GM12865 (cell line): ENCODE measurements around the gene MBNL1.

Experiments used
- DNase-seq: peaks from one replicate; pipeline ENCODE4 v3.0.0; 2010; ENCODE audit warnings: low read depth
- H3K4me3 ChIP-seq: 2 replicates; pipeline ENCODE4 v1.5.1; 2011; ENCODE audit warnings: mild to moderate bottlenecking, low read depth, low read length, control low read depth
- TF ChIP-seq, protein P1 (sequence below): IDR thresholded peaks from 2 replicates; pipeline ENCODE4 v1.5.1; 2011; ENCODE audit warnings: low read length, control low read depth, low read depth, inconsistent platforms; ENCODE audit not compliant: insufficient read depth; ENCODE audit errors: missing control alignments

The MBNL1 gene

DNA sequence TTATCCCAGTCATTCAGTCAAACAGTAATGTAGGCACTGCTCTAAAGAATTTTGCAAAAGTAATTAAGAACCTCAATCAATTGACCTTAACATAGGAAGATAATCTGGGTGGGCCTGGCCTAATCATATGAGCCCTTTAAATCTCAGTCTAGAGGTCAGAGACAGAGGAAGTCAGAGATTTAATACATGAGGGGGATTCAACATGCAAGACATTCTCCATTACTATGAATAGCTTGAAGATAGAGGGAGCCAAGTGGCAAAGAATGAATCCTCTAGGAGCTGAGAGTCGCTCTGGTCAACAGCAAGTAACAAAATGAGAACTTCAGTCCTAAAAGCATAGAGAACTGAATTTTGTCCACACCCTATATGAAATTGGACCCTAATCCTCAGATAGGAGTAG lies 39.0 kb upstream of the MBNL1 start:
- H3K4me3 ChIP-seq = no peak overlapping the region
- TF ChIP-seq, protein P1, sequence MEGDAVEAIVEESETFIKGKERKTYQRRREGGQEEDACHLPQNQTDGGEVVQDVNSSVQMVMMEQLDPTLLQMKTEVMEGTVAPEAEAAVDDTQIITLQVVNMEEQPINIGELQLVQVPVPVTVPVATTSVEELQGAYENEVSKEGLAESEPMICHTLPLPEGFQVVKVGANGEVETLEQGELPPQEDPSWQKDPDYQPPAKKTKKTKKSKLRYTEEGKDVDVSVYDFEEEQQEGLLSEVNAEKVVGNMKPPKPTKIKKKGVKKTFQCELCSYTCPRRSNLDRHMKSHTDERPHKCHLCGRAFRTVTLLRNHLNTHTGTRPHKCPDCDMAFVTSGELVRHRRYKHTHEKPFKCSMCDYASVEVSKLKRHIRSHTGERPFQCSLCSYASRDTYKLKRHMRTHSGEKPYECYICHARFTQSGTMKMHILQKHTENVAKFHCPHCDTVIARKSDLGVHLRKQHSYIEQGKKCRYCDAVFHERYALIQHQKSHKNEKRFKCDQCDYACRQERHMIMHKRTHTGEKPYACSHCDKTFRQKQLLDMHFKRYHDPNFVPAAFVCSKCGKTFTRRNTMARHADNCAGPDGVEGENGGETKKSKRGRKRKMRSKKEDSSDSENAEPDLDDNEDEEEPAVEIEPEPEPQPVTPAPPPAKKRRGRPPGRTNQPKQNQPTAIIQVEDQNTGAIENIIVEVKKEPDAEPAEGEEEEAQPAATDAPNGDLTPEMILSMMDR = no peak
- DNase-seq = no peak

DNA sequence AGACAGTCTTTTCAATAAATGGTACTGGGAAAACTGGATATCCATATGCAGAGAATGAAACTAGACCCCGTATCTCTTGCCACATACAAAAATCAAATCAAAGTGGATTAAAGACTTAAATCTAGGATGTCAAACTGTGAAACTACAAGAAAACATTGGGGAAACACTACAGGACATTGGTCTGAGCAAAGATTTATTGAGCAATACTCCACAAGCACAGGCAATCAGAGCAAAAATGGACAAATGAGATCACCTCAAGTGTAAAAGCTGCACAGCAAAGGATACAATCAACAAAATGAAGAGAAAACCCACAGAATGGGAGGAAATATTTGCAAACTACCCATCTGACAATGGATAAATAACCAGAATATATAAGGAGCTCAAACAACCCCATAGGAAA lies 38.4 kb upstream of the MBNL1 start:
- TF ChIP-seq, protein P1 = no peak
- DNase-seq = no peak
- H3K4me3 ChIP-seq = no peak overlapping the region

DNA sequence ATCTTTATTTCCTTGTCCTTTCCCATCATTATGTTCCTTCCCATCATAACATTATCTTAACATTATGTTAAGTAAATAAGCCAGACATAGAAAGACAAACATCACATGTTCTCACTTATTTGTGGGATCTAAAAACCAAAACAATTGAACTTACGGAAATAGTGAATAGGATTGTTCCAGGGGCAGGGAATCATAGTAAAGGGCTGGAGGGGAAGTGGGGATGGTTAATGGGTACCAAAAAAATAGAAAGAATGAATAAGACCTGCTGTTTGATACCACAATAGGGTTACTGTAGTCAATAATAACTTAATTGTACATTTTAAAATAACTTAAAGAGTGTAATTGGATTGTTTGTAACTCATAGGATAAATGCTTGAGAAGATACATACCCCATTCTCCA lies 36.7 kb upstream of the MBNL1 start:
- DNase-seq = no peak
- no peak overlapping the region for H3K4me3 ChIP-seq
- TF ChIP-seq, protein P1 = no peak

DNA sequence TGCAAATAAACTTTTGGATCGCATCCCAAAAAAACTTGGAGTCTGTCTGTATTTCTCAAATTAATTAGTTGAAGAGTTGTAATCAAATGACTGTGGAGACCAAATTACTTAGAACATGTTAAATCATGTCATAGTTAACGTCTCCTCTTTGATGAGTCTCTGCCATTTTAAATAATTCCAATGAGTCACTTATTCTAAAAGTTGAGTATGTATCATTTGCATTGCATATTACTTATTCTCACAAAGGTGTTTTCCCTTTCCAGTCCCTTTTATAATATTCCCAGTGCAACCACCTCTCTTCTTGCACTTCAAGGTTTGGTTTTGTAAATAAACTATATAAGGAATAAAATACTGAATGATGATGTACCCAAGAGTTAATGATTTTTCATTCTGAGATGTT lies 36.0 kb upstream of the MBNL1 start:
- TF ChIP-seq, protein P1 = no peak
- no peak overlapping the region for H3K4me3 ChIP-seq
- DNase-seq = no peak

DNA sequence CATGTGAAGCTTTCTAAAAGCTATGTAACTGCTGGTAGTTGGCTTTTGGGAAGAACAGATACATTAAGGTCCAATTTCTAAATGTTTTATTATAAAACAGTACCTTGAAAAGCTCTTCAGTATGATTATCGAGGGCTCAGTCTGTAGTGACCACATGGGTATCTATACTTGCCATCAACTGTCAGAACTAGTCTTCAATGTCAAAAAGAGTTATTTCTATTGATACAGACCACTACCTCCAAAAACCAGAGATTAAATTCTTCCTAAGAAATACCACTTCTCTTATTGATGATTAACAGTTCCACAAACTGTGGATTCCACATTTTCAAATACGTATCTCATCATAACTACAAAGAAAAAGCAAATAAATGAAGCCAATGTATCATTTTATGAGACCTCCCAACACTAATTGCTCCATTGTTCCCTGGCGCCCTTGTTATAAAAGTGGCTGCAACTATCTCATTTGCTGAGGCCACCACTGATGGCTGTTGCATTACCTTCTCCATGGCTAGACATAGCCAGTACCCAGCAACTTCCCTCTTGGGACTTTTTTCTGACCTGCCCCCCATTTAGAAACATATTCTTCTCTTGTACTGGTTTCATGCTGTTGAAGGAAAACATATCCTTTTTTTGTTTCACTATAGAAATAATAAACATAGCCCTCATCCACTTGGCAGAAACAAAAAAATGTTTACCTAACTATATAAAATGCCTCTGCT lies 33.9 kb upstream of the MBNL1 start:
- H3K4me3 ChIP-seq = no peak overlapping the region
- TF ChIP-seq, protein P1 = no peak
- DNase-seq = no peak

DNA sequence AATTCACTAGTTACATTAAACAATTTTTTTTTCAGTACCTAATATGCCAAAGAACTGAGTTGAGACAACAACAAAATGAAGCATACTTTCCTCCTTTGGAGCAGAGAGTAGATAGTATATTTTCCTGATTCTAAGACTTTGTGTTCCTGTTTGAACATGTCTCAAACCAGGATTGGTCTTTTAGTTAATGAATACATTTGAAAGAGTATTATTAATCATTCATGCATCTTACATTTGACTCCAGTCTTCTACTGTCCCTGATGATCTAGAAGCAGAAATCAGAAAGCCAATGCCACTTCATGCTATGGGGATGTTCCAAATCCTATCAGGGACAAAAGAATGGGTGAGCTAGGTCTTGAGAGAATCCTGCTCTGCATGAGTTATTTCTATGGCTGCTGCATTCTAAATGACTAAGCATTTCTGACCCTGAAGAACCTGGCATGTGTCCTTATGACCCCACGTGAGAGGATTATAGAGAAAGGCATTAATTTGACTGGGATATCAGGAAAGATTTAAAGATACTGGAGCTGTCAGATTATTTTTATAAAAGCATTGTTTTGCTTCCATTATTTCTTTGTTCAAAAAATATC lies 32.9 kb upstream of the MBNL1 start:
- TF ChIP-seq, protein P1 = no peak
- no peak for DNase-seq
- no peak overlapping the region for H3K4me3 ChIP-seq

DNA sequence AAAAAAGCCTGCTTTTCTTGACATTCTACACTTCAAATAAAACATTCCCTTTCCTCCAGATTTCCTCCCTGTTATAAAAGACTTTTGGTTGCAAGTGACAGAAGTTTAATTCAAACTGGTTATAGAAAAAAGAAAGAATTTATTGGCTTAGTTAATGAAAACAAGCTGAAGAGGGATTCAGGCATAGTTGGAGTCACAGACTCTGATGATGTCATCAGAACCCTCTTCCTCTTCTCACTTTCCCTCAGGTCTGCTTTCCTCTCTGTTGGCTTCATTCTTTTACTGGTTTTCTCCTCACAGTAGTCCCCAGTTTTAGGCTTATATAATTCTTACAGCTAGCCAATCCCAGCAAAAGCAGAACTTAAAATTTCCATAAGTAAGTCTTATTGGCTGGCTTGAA lies 32.0 kb upstream of the MBNL1 start:
- no peak for DNase-seq
- TF ChIP-seq, protein P1 = no peak

More for the DNA sequence above, 32.0 kb upstream of the MBNL1 start:
- H3K4me3 ChIP-seq = no peak overlapping the region
